Esophagus squamous epithelium (tissue), 5 donors: ENCODE measurements around the gene PDF. TPM values are rescaled to one million over a fixed set of nuclear protein-coding genes. Genes with fewer than 3 reads are reported as not detected.
A peak's percentile ranks its signal among the peaks of the same experiment; 100 is the strongest.

Experiments used
- DNase-seq: peaks from one replicate; lab custom pipeline; 2025; lab: John Stamatoyannopoulos, UW
- H3K27ac ChIP-seq, 4 donors: fragments of 200-600 bp; sonication (generic); one replicate each; pipeline ENCODE4 v1.5.1; 2016 to 2019; ENCODE audit warnings: mild to moderate bottlenecking in 1 of 4
- H3K27me3 ChIP-seq, 4 donors: fragments of 200-600 bp; sonication (generic); 1 replicate in 3 of 4; 2 replicates in 1 of 4; pipeline versions ENCODE4 v1.5.1 to v1.6.0; 2017 to 2021; ENCODE audit warnings: antibody characterized with exemption in 1 of 4
- H3K36me3 ChIP-seq, 3 donors: fragments of 200-600 bp; sonication (generic); one replicate each; pipeline ENCODE4 v1.5.1; 2016 to 2019
- H3K4me1 ChIP-seq, 3 donors: fragments of 200-600 bp; sonication (generic); one replicate each; pipeline ENCODE4 v1.5.1; 2017 to 2019
- H3K4me3 ChIP-seq, 4 donors: fragments of 200-600 bp; sonication (generic); 1 replicate in 3 of 4; 2 replicates in 1 of 4; pipeline ENCODE4 v1.5.1; 2016 to 2019; ENCODE audit warnings: mild to moderate bottlenecking in 2 of 4, moderate library complexity in 1 of 4
- H3K9me3 ChIP-seq, 3 donors: fragments of 200-600 bp; sonication (generic); one replicate each; pipeline ENCODE4 v1.5.1; 2016 to 2019
- POLR2A ChIP-seq, 4 donors: fragments of 450-650 bp; IDR thresholded peaks; one replicate each; pipeline ENCODE4 v1.6.1; 2017; ENCODE audit warnings: antibody characterized with exemption in 4 of 4, mild to moderate bottlenecking in 4 of 4, moderate library complexity in 3 of 4
- WGBS, 2 donors: methylation state at CpG; one replicate each; pipeline ENCODE4 v1.1.5; 2018; 5-methylcytosine and 5-hydroxymethylcytosine counted together
- intact Hi-C: fragments of 100-400 bp; cut with DNase I; formaldehyde crosslinking; loops from one replicate; pipeline ENCODE4 v1.15.0; 2022
- total RNA-seq, 4 donors: library from RNA; depleted of rRNA; stranded (reverse); fragments of >200 nt; gene quantifications; one replicate each; pipeline ENCODE4 v1.1.0, GENCODE V29; 2016
- TF ChIP-seq, protein P1 (sequence below), 6 experiments: fragments of 450-650 bp in 4 of 6; fragments of 200-600 bp in 2 of 6; sonication (generic) in 2 of 6; IDR thresholded peaks; one replicate each; pipeline ENCODE4 v1.5.1; 2016 to 2019; ENCODE audit warnings: antibody characterized with exemption in 6 of 6, mild to moderate bottlenecking in 4 of 6, moderate library complexity in 4 of 6
- donor health status: DM: yes; HTN: yes; CAD: no.

The PDF gene
- total RNA-seq, 4 donors from 2014 or later, result 14.3 to 21.8 (median 21.4) TPM

DNA sequence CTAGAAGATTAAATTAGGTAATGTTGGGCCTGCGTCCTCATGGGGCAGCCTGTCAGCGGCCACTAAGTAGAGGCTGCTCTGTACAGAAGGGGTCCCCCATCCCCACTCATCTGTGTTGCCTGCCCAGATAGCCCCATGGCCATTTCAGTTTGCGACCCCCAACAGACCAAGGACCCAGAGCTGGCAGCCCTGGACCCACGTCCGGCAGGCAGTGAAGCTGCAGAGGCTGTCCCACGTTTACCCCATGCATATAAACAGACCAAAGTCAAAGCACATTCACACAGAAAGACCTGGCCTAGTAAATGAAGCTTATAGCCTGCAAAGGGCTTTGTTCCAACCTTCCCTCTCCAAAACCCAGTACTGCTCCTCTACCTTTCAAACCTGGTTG is 4.6 kb downstream of the PDF start:
- Histone ChIP-seq H3K27ac (peak overlapping the region in 1 of 4 donors; percentile 31), H3K36me3 (peaks cover 24 to 75% (median 41%) of the 10 kb centered on the region in 3 donors), H3K4me1 (peaks cover 17 to 63% (median 34%) of the 10 kb centered on the region in 3 donors), H3K27me3 (no peaks in the 10 kb centered on the region), H3K9me3 (no peaks in the 10 kb centered on the region), H3K4me3 (no peak overlapping the region)
- TF ChIP-seq, protein P1, sequence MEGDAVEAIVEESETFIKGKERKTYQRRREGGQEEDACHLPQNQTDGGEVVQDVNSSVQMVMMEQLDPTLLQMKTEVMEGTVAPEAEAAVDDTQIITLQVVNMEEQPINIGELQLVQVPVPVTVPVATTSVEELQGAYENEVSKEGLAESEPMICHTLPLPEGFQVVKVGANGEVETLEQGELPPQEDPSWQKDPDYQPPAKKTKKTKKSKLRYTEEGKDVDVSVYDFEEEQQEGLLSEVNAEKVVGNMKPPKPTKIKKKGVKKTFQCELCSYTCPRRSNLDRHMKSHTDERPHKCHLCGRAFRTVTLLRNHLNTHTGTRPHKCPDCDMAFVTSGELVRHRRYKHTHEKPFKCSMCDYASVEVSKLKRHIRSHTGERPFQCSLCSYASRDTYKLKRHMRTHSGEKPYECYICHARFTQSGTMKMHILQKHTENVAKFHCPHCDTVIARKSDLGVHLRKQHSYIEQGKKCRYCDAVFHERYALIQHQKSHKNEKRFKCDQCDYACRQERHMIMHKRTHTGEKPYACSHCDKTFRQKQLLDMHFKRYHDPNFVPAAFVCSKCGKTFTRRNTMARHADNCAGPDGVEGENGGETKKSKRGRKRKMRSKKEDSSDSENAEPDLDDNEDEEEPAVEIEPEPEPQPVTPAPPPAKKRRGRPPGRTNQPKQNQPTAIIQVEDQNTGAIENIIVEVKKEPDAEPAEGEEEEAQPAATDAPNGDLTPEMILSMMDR (IDR thresholded peaks at IDR 0.05), result no peak
- TF ChIP-seq POLR2A (IDR thresholded peaks at IDR 0.05), result no peak
- DNase-seq, result no peak
- WGBS, 2 donors, result 85 to 93% methylated on average over 5 to 6 of the region's 6 CpGs
- intact Hi-C loops, result no loop called here

DNA sequence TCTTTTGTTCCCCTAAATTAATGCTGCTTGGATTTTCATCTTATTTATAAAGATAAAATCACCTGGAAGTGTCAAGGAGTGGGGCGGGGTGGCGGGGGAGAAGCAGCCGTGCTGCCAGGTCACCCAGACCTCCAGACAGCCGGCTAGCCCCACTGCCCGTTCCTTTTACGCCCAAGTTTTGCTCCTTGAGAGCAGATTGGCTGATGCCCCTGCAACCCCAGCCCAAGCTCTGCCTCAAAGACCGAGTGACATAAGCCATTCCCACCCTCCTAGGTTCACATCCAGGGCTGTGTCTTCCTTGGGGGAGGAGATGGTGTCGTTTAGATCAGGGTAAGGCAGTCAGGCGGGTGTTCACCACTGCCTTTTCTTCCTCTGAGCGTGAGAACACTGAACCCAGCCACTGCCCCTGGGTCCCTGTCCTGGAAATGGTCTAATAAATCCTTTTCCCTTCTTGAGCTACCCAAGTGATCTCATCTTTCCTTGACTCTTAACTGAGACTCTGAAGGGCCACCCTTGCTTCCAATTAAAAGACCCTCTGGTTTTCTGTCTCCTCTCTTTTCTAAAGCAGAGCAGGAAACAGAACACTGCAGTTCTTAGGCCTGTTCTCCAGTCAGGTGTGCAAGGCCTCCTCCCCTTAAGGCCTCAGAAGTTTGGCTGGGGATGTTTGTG is 5.7 kb downstream of the PDF start:
- TF ChIP-seq, protein P1 (IDR thresholded peaks at IDR 0.05), result no peak
- no peak for TF ChIP-seq POLR2A (IDR thresholded peaks at IDR 0.05)
- H3K27ac ChIP-seq, result no peak overlapping the region
- 75 to 77% methylated on average over 10 of the region's 10 CpGs for WGBS, 2 donors
- no peak overlapping the region for H3K4me3 ChIP-seq
- peaks cover 34 to 86% (median 52%) of the 10 kb centered on the region in 3 donors for H3K36me3 ChIP-seq
- no peaks in the 10 kb centered on the region for H3K9me3 ChIP-seq
- no peak for DNase-seq
- intact Hi-C loops, result no loop called here
- H3K4me1 ChIP-seq, result peaks cover 15 to 59% (median 33%) of the 10 kb centered on the region in 3 donors
- no peaks in the 10 kb centered on the region for H3K27me3 ChIP-seq

DNA sequence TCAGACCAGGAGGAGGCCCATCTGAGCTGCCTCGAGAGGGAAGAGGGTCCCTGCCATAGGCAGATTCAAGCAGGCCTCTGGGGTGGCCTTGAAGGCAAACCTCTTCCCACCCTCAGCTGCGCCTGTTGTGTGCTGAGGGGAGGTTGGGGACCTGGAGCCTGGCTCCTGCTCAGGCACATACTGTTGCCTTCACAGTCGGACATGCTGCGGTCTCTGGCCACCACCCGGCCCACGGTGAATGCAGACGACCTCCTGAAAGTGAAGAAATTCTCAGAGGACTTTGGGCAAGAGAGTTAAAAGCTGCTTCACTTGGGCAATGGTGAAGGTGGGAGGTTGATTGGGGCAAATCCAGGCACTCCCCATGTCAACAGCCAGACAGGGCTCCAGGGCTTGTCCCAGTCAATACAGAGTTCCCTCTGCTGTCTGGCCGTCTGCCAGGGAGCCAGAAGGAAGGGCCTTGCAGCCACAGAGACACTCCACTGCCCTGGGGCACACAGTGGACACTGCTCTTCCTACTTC is 6.3 kb downstream of the PDF start:
- TF ChIP-seq, protein P1 (IDR thresholded peaks at IDR 0.05), result no peak
- TF ChIP-seq POLR2A (IDR thresholded peaks at IDR 0.05), result no peak
- no peak overlapping the region for H3K4me3 ChIP-seq
- DNase-seq, result no peak
- no peaks in the 10 kb centered on the region for H3K27me3 ChIP-seq
- 73 to 77% methylated on average over 6 to 7 of the region's 8 CpGs for WGBS, 2 donors
- H3K9me3 ChIP-seq, result no peaks in the 10 kb centered on the region
- peaks cover 9 to 53% (median 27%) of the 10 kb centered on the region in 3 donors for H3K4me1 ChIP-seq
- intact Hi-C loops, result no loop called here
- peaks cover 39 to 92% (median 58%) of the 10 kb centered on the region in 3 donors for H3K36me3 ChIP-seq
- H3K27ac ChIP-seq, result no peak overlapping the region

DNA sequence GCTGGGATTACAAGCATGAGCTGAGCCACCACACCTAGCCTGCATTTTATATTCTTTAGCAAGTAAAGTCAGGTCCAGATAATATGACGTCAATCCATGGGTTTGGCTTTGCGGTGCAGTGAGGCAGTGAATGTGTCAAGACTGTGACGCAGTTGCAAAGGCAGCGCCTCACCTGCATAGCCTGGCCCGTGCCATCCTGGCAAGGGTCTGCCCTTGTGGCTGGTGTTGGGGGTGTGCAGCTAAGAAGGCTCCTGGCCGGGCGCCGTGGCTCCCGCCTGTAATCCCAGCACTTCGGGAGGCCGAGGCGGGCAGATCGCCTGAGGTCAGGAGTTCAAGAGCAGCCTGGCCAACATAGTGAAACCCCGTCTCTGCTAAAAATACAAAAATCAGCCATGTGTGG is 7.0 kb downstream of the PDF start:
- Histone ChIP-seq H3K9me3 (no peaks in the 10 kb centered on the region), H3K4me1 (peaks cover 3 to 46% (median 21%) of the 10 kb centered on the region in 3 donors), H3K27me3 (no peaks in the 10 kb centered on the region), H3K4me3 (no peak overlapping the region), H3K27ac (no peak overlapping the region), H3K36me3 (peaks cover 46 to 99% (median 65%) of the 10 kb centered on the region in 3 donors)
- intact Hi-C loops, result no loop called here
- TF ChIP-seq, protein P1 (IDR thresholded peaks at IDR 0.05), result no peak
- no peak for TF ChIP-seq POLR2A (IDR thresholded peaks at IDR 0.05)
- no peak for DNase-seq
- 93 to 100% methylated on average over 3 to 5 of the region's 14 CpGs for WGBS, 2 donors

DNA sequence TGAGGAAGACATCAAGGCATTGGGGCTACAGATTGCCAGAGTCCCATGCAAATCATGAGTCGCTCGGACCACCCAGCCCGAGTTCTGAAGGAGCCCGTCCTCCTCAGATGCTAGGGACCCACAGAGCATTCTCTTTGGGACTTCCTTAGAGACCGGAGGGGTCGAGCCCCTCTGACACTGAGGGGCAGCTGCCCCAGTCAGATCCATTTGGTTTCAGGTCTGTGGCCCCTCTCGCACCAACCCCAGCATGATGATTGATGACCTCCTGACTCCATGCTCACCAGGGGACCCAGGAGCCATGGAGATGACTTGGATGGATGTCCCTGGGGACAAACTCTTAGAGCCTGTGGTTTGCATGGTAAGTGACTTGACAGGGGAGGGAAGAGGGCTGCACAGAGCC is 8.0 kb downstream of the PDF start:
- peaks cover 0 to 36% (median 12%) of the 10 kb centered on the region in 3 donors for H3K4me1 ChIP-seq
- intact Hi-C loops, result no loop called here
- no peaks in the 10 kb centered on the region for H3K9me3 ChIP-seq
- no peaks in the 10 kb centered on the region for H3K27me3 ChIP-seq
- WGBS, 2 donors, result 67% methylated on average over 1 of the region's 7 CpGs; no CpG with 5 or more reads in 1 of the 2 donors
- no peak for DNase-seq
- H3K36me3 ChIP-seq, result peaks cover 51 to 100% (median 72%) of the 10 kb centered on the region in 3 donors
- no peak for TF ChIP-seq POLR2A (IDR thresholded peaks at IDR 0.05)
- TF ChIP-seq, protein P1 (IDR thresholded peaks at IDR 0.05), result no peak
- no peak overlapping the region for H3K27ac ChIP-seq
- H3K4me3 ChIP-seq, result no peak overlapping the region
